HCT116 (cell line): ENCODE data around the gene KDM7A. TPM values are rescaled to one million over a fixed set of nuclear protein-coding genes. Genes with fewer than 3 reads are reported as not detected.

Source experiments
- ATAC-seq: fragments of 200-7000 bp; cut with Tn5 transposase; 2 replicates; pipeline ENCODE4 v1.9.1; 2020; ENCODE audit warnings: mild to moderate bottlenecking, moderate library complexity
- BruUV-seq: library from RNA; stranded (reverse); fragments of 400-500 nt; replicated peaks from 2 replicates; lab custom pipeline; 2021; lab: Mats Ljungman, UMichigan
- CTCF ChIA-PET: fragments of 300-600 bp; sonication (Branson Sonifier 250); formaldehyde crosslinking; loops from one replicate; lab custom pipeline; 2021; ENCODE audit warnings: antibody characterized with exemption; lab: Charles Lee
- POLR2A ChIA-PET: fragments of 300-600, 350-600 bp; sonication (Branson Sonifier 250); formaldehyde crosslinking; loops from one replicate; lab custom pipeline; 2021; ENCODE audit warnings: antibody characterized with exemption; lab: Charles Lee
- RAD21 ChIA-PET, 2 experiments: fragments of 300-600 bp; sonication (Branson Sonifier 250); formaldehyde crosslinking; loops; one replicate each; lab custom pipeline; 2023; ENCODE audit warnings: low total read pairs in 2 of 2; ENCODE audit not compliant: uncharacterized antibody in 2 of 2, unreplicated experiment in 2 of 2, low non-redundant PET in 1 of 2; lab: Charles Lee
- DNase-seq: peaks from one replicate; pipeline ENCODE4 v3.0.0-alpha.2; 2010; ENCODE audit warnings: low read depth, low spot score
- H2AFZ ChIP-seq: fragments of 200-600 bp; shearing (Covaris generic), sonication (generic); 2 replicates; pipeline ENCODE4 v1.6.1; 2017; ENCODE audit warnings: low read depth, mixed run types, mixed read lengths, antibody characterized with exemption, low read length; ENCODE audit not compliant: poor library complexity, severe bottlenecking
- H3K27ac ChIP-seq: 2 replicates; pipeline ENCODE4 v1.5.1; 2012; ENCODE audit warnings: low read depth, low read length
- H3K27me3 ChIP-seq: fragments of 200-600 bp; sonication (generic); 2 replicates; pipeline ENCODE4 v1.6.1; 2016; ENCODE audit warnings: mixed run types, low read length, mixed read lengths; ENCODE audit not compliant: insufficient read depth
- H3K36me3 ChIP-seq, 2 experiments: fragments of 200-500 bp in 1 of 2; fragments of 200-600 bp in 1 of 2; sonication (Bioruptor generic) in 1 of 2; sonication (generic) in 1 of 2; 2 replicates each; pipeline versions ENCODE4 v1.5.1 to v1.6.1; 2014 to 2016; ENCODE audit warnings: low read length in 2 of 2, inconsistent platforms in 1 of 2, mixed read lengths in 1 of 2, mixed run types in 1 of 2; ENCODE audit not compliant: insufficient read depth in 2 of 2, control insufficient read depth in 1 of 2
- H3K4me1 ChIP-seq, 2 experiments: fragments of 200-600 bp in 1 of 2; sonication (generic) in 1 of 2; 2 replicates each; pipeline versions ENCODE4 v1.5.1 to v1.6.1; 2012 to 2017; ENCODE audit warnings: low read length in 2 of 2, inconsistent platforms in 1 of 2, mild to moderate bottlenecking in 1 of 2, mixed read lengths in 1 of 2, mixed run types in 1 of 2, moderate library complexity in 1 of 2; ENCODE audit not compliant: insufficient read depth in 2 of 2, control insufficient read depth in 1 of 2
- H3K4me2 ChIP-seq: fragments of 200-600 bp; sonication (generic); 2 replicates; pipeline ENCODE4 v1.6.1; 2017; ENCODE audit warnings: mixed run types, low read length, mixed read lengths
- H3K4me3 ChIP-seq, 2 experiments: fragments of 200-600 bp in 1 of 2; sonication (generic) in 1 of 2; replicated peaks in 1 of 2; 2 replicates each; pipeline ENCODE4 v1.5.1; 2011 to 2016; ENCODE audit warnings: low read length in 2 of 2, control low read depth in 1 of 2, low read depth in 1 of 2, mild to moderate bottlenecking in 1 of 2, mixed read lengths in 1 of 2, mixed run types in 1 of 2
- H3K79me2 ChIP-seq: fragments of 200-600 bp; sonication (generic); 2 replicates; pipeline ENCODE4 v1.6.1; 2017; ENCODE audit warnings: mild to moderate bottlenecking, mixed run types, low read length, moderate library complexity, mixed read lengths; ENCODE audit not compliant: insufficient read depth
- H3K9ac ChIP-seq: fragments of 200-600 bp; sonication (generic); 2 replicates; pipeline ENCODE4 v1.6.1; 2016; ENCODE audit warnings: low read length, mixed read lengths
- H3K9me2 ChIP-seq: fragments of 200-600 bp; sonication (generic), shearing (Covaris generic); 2 replicates; pipeline ENCODE4 v1.6.1; 2017; ENCODE audit warnings: mixed run types, mild to moderate bottlenecking, moderate library complexity; ENCODE audit not compliant: insufficient read depth
- H3K9me3 ChIP-seq, 2 experiments: fragments of 200-500 bp in 1 of 2; fragments of 200-600 bp in 1 of 2; sonication (Bioruptor generic) in 1 of 2; sonication (generic) in 1 of 2; 2 replicates each; pipeline ENCODE4 v1.6.1; 2014 to 2017; ENCODE audit warnings: low read length in 2 of 2, mixed read lengths in 2 of 2, inconsistent platforms in 1 of 2, low read depth in 1 of 2, mild to moderate bottlenecking in 1 of 2, mixed run types in 1 of 2, moderate library complexity in 1 of 2; ENCODE audit not compliant: control insufficient read depth in 1 of 2, insufficient read depth in 1 of 2
- H4K20me1 ChIP-seq: fragments of 200-600 bp; sonication (generic), shearing (Covaris generic); 2 replicates; pipeline ENCODE4 v1.6.1; 2017; ENCODE audit warnings: mixed run types, mild to moderate bottlenecking, moderate library complexity; ENCODE audit not compliant: insufficient read depth
- ATF3 ChIP-seq: IDR thresholded peaks from 2 replicates; pipeline ENCODE4 v1.6.1; 2012
- CBX3 ChIP-seq: IDR thresholded peaks from 2 replicates; pipeline ENCODE4 v1.6.1; 2012; ENCODE audit warnings: low read depth
- CEBPB ChIP-seq: IDR thresholded peaks from 2 replicates; pipeline ENCODE4 v1.6.1; 2012; ENCODE audit warnings: low read depth
- CTCF ChIP-seq, 3 experiments: fragments of 200-600 bp in 1 of 3; sonication (generic) in 1 of 3; IDR thresholded peaks in 2 of 3; conservative IDR thresholded peaks in 1 of 3; 2 replicates each; pipeline ENCODE4 v1.5.1; 2012 to 2017; ENCODE audit warnings: low read depth in 2 of 3, low read length in 2 of 3, antibody characterized with exemption in 1 of 3, borderline replicate concordance in 1 of 3, control low read depth in 1 of 3, mild to moderate bottlenecking in 1 of 3, mixed read lengths in 1 of 3, mixed run types in 1 of 3, moderate library complexity in 1 of 3; ENCODE audit not compliant: insufficient read depth in 1 of 3
- ELF1 ChIP-seq: IDR thresholded peaks from 2 replicates; pipeline ENCODE4 v1.6.1; 2012; ENCODE audit warnings: low read depth, borderline replicate concordance
- EZH2 ChIP-seq: fragments of 200-600 bp; sonication (generic); IDR thresholded peaks from 2 replicates; pipeline ENCODE4 v1.6.1; 2017; ENCODE audit warnings: antibody characterized with exemption, mixed run types
- EZH2phosphoT487 ChIP-seq: fragments of 200-600 bp; IDR thresholded peaks from 2 replicates; pipeline ENCODE4 v1.6.1; 2018; ENCODE audit warnings: antibody characterized with exemption, borderline replicate concordance
- FOSL1 ChIP-seq: IDR thresholded peaks from 2 replicates; pipeline ENCODE4 v1.6.1; 2012; ENCODE audit warnings: low read depth
- JUND ChIP-seq: IDR thresholded peaks from 2 replicates; pipeline ENCODE4 v1.6.1; 2012
- MAX ChIP-seq: IDR thresholded peaks from 2 replicates; pipeline ENCODE4 v1.6.1; 2012
- POLR2A ChIP-seq: IDR thresholded peaks from 2 replicates; pipeline ENCODE4 v1.7.0; 2011; ENCODE audit warnings: borderline replicate concordance; ENCODE audit not compliant: insufficient read depth, insufficient read length; ENCODE audit errors: extremely low read depth
- POLR2AphosphoS5 ChIP-seq: IDR thresholded peaks from 2 replicates; pipeline ENCODE4 v1.6.1; 2011; ENCODE audit warnings: mild to moderate bottlenecking, low read depth, low read length, moderate library complexity
- RAD21 ChIP-seq: IDR thresholded peaks from 2 replicates; pipeline ENCODE4 v1.6.1; 2012; ENCODE audit warnings: low read depth, mild to moderate bottlenecking
- SIN3A ChIP-seq: IDR thresholded peaks from 2 replicates; pipeline ENCODE4 v1.6.1; 2012; ENCODE audit warnings: low read depth
- SP1 ChIP-seq: IDR thresholded peaks from 2 replicates; pipeline ENCODE4 v1.6.1; 2012; ENCODE audit warnings: low read depth
- SRF ChIP-seq: IDR thresholded peaks from 2 replicates; pipeline ENCODE4 v1.6.1; 2012; ENCODE audit warnings: low read depth
- TCF7L2 ChIP-seq: IDR thresholded peaks from 2 replicates; pipeline ENCODE4 v1.7.0; 2011; ENCODE audit warnings: borderline replicate concordance, inconsistent platforms; ENCODE audit not compliant: insufficient read depth, insufficient read length; ENCODE audit errors: extremely low read depth
- YY1 ChIP-seq: IDR thresholded peaks from 2 replicates; pipeline ENCODE4 v1.6.1; 2011; ENCODE audit warnings: low read length, low read depth, moderate library complexity, mild to moderate bottlenecking; ENCODE audit not compliant: insufficient replicate concordance; ENCODE audit errors: extremely low read depth
- ZBTB33 ChIP-seq: IDR thresholded peaks from 2 replicates; pipeline ENCODE4 v1.6.1; 2011; ENCODE audit warnings: mild to moderate bottlenecking, low read length, moderate library complexity; ENCODE audit not compliant: insufficient replicate concordance; ENCODE audit errors: extremely low read depth
- ZNF274 ChIP-seq: fragments of 200-500 bp; sonication (Bioruptor generic); IDR thresholded peaks from 2 replicates; pipeline ENCODE4 v1.6.1; 2014; ENCODE audit warnings: mild to moderate bottlenecking, low read depth, low read length, inconsistent platforms
- intact Hi-C: fragments of 100-400 bp; cut with micrococcal nuclease; formaldehyde crosslinking; loops from 2 replicates; pipeline ENCODE4 v1.10.0; 2022
- total RNA-seq: library from RNA; stranded (reverse); gene quantifications from one replicate; pipeline ENCODE4 v1.2.1, GENCODE V29; 2021; ENCODE audit not compliant: unreplicated experiment

The KDM7A gene
- total RNA-seq, 1 experiment from 2014 or later, result 11.6 TPM

- RAD21 ChIA-PET, result no interaction called here
- Histone ChIP-seq H3K79me2 (peaks cover 2% of the 10 kb centered on the region; the same call in 1 of the 2 replicates), H3K9me3 (no peaks in the 10 kb centered on the region), H3K4me3 (no peak overlapping the region), H2AFZ (no peak overlapping the region), H3K27ac (no peak overlapping the region), H3K36me3 (peaks cover 0 to 6% of the 10 kb centered on the region in 2 experiments; a peak in 1 of 4 replicates), H3K9me2 (no peaks in the 10 kb centered on the region), H3K9ac (no peak overlapping the region), H4K20me1 (no peaks in the 10 kb centered on the region), H3K4me1 (peaks cover 10 to 16% of the 10 kb centered on the region in 2 experiments), H3K4me2 (no peak overlapping the region), H3K27me3 (no peaks in the 10 kb centered on the region)
- POLR2A ChIA-PET, result interaction anchor here (1.2 kb wide), 1 partner anchor 10 kb away, joined by 3 read pairs; no protein-coding TSS in a partner anchor
- no peak for ATAC-seq
- intact Hi-C loops, result no loop called here
- no peak for DNase-seq
- CTCF ChIA-PET, result no interaction called here
- no peak for TF ChIP-seq SP1
- TF ChIP-seq RAD21, result no peak
- no peak for TF ChIP-seq SIN3A
- TF ChIP-seq JUND, result no peak
- TF ChIP-seq MAX, result no peak
- TF ChIP-seq EZH2phosphoT487, result no peak
- no peak for TF ChIP-seq CBX3
- TF ChIP-seq ATF3, result no peak
- TF ChIP-seq ZNF274, result no peak
- TF ChIP-seq YY1, result no peak
- TF ChIP-seq SRF, result no peak
- no peak for TF ChIP-seq TCF7L2
- no peak for TF ChIP-seq CTCF (IDR thresholded peaks at IDR 0.05 in 2 of 3, conservative IDR thresholded peaks at IDR 0.05 in 1 of 3; ENCODE audit: borderline replicate concordance in 1 of 3, insufficient read depth in 1 of 3, low read depth in 2 of 3, low read length in 2 of 3)
- no peak for TF ChIP-seq ZBTB33
- no peak for TF ChIP-seq CEBPB
- TF ChIP-seq POLR2AphosphoS5, result no peak
- TF ChIP-seq POLR2A, result no peak
- TF ChIP-seq EZH2, result no peak
- TF ChIP-seq ELF1, result no peak
- TF ChIP-seq FOSL1, result no peak
- no TSS peak for BruUV-seq
Observed at GRCh38 chr7:140054751-140055150, 122.0 kb downstream of the KDM7A start.
